HG02759 (cell line): Measurements from ENCODE around the gene ZNF319.

Source experiments
- ATAC-seq: cut with Tn5 transposase; IDR thresholded peaks from one replicate; pipeline ENCODE4 v1.9.1; 2021; ENCODE audit warnings: mild to moderate bottlenecking, moderate library complexity; ENCODE audit not compliant: unreplicated experiment

The ZNF319 gene

GRCh38 chr16:57957673-57958392 is 42.6 kb downstream of the ZNF319 start:
- ATAC-seq, result no peak

- no peak for ATAC-seq
These were observed 43.4 kb downstream of the ZNF319 start for GRCh38 chr16:57956924-57957672.

GRCh38 chr16:57956270-57956808 is 44.1 kb downstream of the ZNF319 start:
- no peak for ATAC-seq

GRCh38 chr16:57955572-57956188 is 44.8 kb downstream of the ZNF319 start:
- ATAC-seq, result no peak

DNA sequence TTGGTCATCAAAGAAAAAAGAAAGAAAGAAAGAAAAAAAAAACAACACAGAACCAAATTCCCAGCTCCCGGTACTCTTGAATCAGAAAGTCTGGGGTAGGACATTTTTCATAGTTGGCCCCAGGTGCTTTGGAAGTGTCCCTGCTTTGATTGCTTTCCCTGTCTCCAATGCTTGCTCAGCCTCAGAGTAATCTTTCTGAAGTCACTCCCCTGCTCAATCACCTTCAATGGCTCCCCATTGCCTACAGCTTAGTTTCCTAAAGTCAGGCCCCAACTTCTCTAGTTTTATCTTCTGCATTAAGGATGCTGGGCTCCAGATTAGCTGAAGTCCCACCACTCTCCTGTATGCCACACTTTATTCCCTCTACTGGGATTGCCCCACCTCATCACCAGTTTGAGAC is 46.6 kb downstream of the ZNF319 start:
- no peak for ATAC-seq

DNA sequence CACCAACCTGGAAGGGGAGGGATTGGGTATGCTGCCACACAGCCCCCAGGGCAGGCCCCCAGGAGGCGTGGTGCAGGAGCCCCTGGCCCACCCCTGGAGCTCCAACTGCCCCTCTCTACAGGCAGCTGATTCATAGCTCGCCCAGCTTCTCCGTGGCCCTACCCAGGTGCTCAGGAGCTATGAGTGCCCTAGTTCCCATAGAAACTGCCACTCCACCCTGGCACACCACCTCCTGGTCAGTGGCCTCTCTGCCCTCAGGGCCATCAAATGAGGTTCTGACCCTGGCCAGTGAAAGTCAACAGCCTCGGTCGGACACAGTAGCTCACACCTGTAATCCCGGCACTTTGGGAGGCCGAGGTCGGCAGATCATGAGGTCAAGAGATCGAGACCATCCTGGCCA is 47.6 kb downstream of the ZNF319 start:
- ATAC-seq, result no peak

- ATAC-seq, result no peak
These were observed 49.1 kb downstream of the ZNF319 start for GRCh38 chr16:57951204-57951960.

DNA sequence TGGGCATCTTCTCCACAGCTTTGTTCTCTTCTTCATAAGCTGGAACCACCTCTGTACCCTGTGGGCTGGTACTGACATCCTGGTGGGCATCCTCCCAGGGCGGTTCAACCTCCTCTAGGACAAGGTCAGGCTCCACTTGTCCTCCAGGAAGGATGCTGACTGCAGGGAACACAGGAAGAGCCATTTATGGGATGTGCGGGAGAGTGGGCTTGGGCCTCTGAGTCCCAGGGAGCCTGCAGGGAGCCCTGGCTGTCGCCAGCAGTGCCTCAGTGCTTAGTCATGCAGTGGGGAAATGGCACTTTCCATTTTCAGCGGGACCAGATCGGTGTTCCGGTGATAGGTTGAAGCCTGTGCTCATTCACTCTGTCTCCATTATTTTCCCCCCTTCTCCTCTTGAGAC is 50.1 kb downstream of the ZNF319 start:
- ATAC-seq, result no peak

- ATAC-seq, result no peak
These were observed 50.8 kb downstream of the ZNF319 start for GRCh38 chr16:57949595-57950238.

DNA sequence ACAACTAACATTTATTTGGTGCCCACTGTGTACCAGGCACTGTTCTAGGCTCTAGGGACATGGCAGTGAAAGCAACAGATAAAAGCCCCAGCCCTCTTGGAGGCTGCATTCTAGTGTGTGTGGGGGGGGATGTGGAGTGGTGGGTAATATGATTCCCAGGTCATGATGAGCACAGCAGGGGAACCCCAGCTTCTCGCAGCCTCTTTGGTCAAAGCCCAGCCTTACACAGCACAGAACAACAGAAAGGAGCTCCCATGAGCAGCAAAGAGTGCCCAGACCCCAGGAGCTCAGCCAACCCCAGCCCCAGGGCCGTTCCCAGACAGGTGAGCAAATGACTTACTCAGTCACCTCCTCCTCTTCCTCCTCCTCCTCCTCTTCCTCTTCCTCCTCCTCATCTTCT is 51.5 kb downstream of the ZNF319 start:
- ATAC-seq, result no peak

GRCh38 chr16:57948027-57948426 is 52.4 kb downstream of the ZNF319 start:
- no peak for ATAC-seq

DNA sequence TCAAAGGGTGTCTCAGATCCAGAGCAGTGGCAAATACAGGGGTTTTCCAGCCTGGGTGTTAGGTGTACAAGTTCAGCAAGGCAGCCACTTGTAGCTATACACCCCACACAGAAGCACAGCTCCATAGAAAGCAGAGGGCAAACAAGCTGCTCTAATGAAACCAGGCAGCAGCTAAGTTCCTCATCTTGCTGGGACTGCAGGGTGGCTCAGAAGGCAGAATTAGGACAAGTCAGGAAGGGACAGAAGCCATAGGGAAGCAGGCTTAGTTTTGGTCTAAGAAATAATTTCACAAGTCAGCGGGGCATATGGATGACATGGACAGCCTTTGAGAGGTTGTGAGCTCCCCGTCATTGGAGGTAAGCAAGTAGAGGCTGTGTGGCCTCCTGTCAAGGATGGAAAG is 53.2 kb downstream of the ZNF319 start:
- ATAC-seq, result no peak

GRCh38 chr16:57946181-57946801 is 54.2 kb downstream of the ZNF319 start:
- no peak for ATAC-seq

DNA sequence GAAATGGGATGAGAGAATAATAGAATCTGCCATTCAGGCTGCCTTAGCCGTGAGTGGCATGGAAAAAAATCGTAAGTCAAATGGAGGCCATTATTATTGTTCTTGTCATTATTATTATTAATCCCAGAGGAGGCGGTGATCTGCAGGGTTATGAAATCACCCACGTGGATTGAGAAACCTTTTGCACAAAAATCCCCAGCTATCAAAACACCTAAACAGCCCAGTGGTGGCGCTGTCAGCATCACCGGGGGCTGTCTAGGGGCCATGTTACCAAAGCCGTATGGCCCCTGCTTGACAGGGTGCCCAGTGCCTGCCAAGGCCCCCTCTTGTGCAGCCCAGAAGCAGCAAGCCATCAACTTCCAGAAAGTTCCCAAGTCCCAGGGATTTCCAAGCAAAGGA is 54.7 kb downstream of the ZNF319 start:
- ATAC-seq, result no peak

DNA sequence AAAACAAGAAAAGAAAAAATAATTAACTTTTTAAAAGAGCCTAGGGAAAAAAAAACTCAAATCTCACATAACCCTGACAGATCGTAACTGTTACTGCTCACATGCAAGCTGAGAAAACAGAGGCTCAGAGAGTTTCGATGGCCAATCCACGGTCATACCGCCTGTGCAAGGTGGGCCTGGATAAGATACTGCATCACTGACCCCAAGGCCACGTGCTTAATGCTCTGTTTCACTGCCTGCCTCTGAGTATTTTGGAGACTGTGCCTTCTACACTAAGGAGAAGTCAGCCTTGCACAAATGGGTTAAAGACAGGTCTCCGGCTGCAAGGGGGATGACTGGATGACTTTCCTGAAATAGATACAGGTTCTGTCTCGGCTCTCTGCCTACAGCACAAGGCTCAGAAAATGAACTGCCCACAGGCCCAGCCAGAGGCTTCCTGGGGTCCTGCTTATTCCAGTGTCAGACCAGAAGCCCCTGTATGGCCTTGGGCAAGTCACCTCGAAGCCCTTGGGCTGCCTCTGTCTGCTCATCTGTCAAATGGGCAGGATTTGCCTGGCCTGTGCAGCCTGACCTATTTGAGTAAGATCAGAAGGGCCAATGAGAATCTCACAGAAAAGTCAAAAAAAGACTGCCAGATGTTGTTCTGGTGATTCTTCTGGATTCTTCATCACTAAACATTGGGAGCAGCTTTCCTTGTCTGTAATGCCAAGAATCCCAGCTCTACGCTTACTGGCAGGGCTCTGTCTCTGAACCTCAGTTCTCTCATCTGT is 55.3 kb downstream of the ZNF319 start:
- ATAC-seq, result no peak
